Colonic mucosa (tissue), 4 donors: Measurements from ENCODE around the gene ARAP3. TPM values are rescaled to one million over a fixed set of nuclear protein-coding genes. Genes with fewer than 3 reads are reported as not detected.
A peak's percentile ranks its signal among the peaks of the same experiment; 100 is the strongest.

Source experiments
- DNase-seq: peaks from one replicate; pipeline ENCODE4 v3.0.0-alpha.2; 2020
- H3K27ac ChIP-seq: fragments of 200-600 bp; one replicate; pipeline ENCODE4 v1.8.0; 2021
- H3K27me3 ChIP-seq: fragments of 200-600 bp; one replicate; pipeline ENCODE4 v1.8.0; 2021
- H3K36me3 ChIP-seq: fragments of 200-600 bp; one replicate; pipeline ENCODE4 v1.8.0; 2021
- H3K4me1 ChIP-seq: fragments of 200-600 bp; one replicate; pipeline ENCODE4 v1.8.0; 2021; ENCODE audit warnings: mild to moderate bottlenecking
- H3K4me3 ChIP-seq: fragments of 200-600 bp; one replicate; pipeline ENCODE4 v1.8.0; 2021
- H3K9ac ChIP-seq, 2 donors: one replicate each; pipeline ENCODE4 v1.7.0; 2013; ENCODE audit warnings: control low read depth in 2 of 2, low read depth in 2 of 2, low read length in 2 of 2
- H3K9me3 ChIP-seq: fragments of 200-600 bp; one replicate; pipeline ENCODE4 v1.8.0; 2021
- CTCF ChIP-seq: fragments of 200-600 bp; IDR thresholded peaks from one replicate; pipeline ENCODE4 v1.8.0; 2022; ENCODE audit warnings: antibody characterized with exemption, mild to moderate bottlenecking
- intact Hi-C: fragments of 100-400 bp; cut with DNase I; formaldehyde crosslinking; loops from one replicate; pipeline ENCODE4 v1.14.1; 2022
- total RNA-seq, 2 donors: library from RNA; stranded (reverse); fragmentation: NEBNext Ultra II Directional in 1 of 2; extraction: Animal tissue kit (Norgen Biotek cat#: 25700) in 1 of 2; gene quantifications; one replicate each; pipeline ENCODE4 v1.2.1, GENCODE V29; 2021
- donor health status: healthy.
- donor health status: DM: no; HTN: no; CAD: no.
- donor health status: DM: no; HTN: no; CAD: no.

The ARAP3 gene
- total RNA-seq, 2 donors from 2014 or later, result 5.1 to 15.4 TPM

GRCh38 chr5:141603923-141604717 is 77.9 kb downstream of the ARAP3 start:
- peaks cover 5% of the 10 kb centered on the region for H3K4me1 ChIP-seq
- no peaks in the 10 kb centered on the region for H3K36me3 ChIP-seq
- H3K4me3 ChIP-seq, result no peak overlapping the region
- H3K27ac ChIP-seq, result peak overlapping the region; percentile 21
- no peak for TF ChIP-seq CTCF
- no peaks in the 10 kb centered on the region for H3K27me3 ChIP-seq
- intact Hi-C loops, result no loop called here
- DNase-seq, result peak; percentile 53
- H3K9ac ChIP-seq, result peak overlapping the region; percentile 30 to 54
- no peaks in the 10 kb centered on the region for H3K9me3 ChIP-seq

Other genes starting within 250 kb of the ARAP3 start
- 10 to 100 TPM; 13.1 to 22.2 TPM for gene PCDHGC3, start 206.3 kb downstream of the ARAP3 start, total RNA-seq
- under 1 TPM; 0.35 to 0.64 TPM for gene PCDHGC4, start 197.2 kb downstream of the ARAP3 start, total RNA-seq
- gene PCDHGC5, start 193.1 kb downstream of the ARAP3 start, total RNA-seq, result under 1 TPM; 0.32 to 0.64 TPM
- 100 to 1,000 TPM; 113 to 143 TPM for gene DIAPH1, start 63.2 kb downstream of the ARAP3 start, total RNA-seq
- 10 to 100 TPM; 36.6 to 44.0 TPM for gene HDAC3, start 45.4 kb downstream of the ARAP3 start, total RNA-seq
- gene RELL2, start 45.2 kb downstream of the ARAP3 start, total RNA-seq, result 1 to 10 TPM; 2.1 to 6.7 TPM
- 10 to 100 TPM; 14.1 to 15.4 TPM for gene FCHSD1, start 30.8 kb downstream of the ARAP3 start, total RNA-seq
- 100 to 1,000 TPM in 1 of 2 donors, 10 to 100 TPM in 1; 97.3 to 105 TPM for gene PCDH1, start 196.2 kb upstream of the ARAP3 start, total RNA-seq
- gene DELE1, start 241.6 kb upstream of the ARAP3 start, total RNA-seq, result 10 to 100 TPM; 69.2 to 69.4 TPM